Vagina (tissue), 2 donors: ENCODE data around the gene SYNPO2L. TPM values are rescaled to one million over a fixed set of nuclear protein-coding genes. Genes with fewer than 3 reads are reported as not detected.
"Not testable (repeated sequence)": the region's sequence is repeated elsewhere in the genome, so short reads cannot be mapped to it uniquely, and the experiment has no call there.

Experiments
- DNase-seq, 2 donors: peaks; one replicate each; pipeline ENCODE4 v3.0.0-alpha.2; 2017; ENCODE audit errors: extremely low spot score in 2 of 2
- H3K27ac ChIP-seq: fragments of 200-600 bp; sonication (generic); one replicate; pipeline ENCODE4 v1.5.1; 2019
- H3K27me3 ChIP-seq: fragments of 200-600 bp; sonication (generic); one replicate; pipeline ENCODE4 v1.5.1; 2019
- H3K36me3 ChIP-seq, 2 donors: fragments of 200-600 bp; sonication (generic); one replicate each; pipeline ENCODE4 v1.5.1; 2017 to 2019
- H3K4me1 ChIP-seq: fragments of 200-600 bp; sonication (generic); one replicate; pipeline ENCODE4 v1.5.1; 2019
- H3K4me3 ChIP-seq, 2 donors: fragments of 200-600 bp; sonication (generic); 1 replicate in 1 of 2; 2 replicates in 1 of 2; pipeline ENCODE4 v1.5.1; 2016 to 2019
- H3K9me3 ChIP-seq: fragments of 200-600 bp; sonication (generic); one replicate; pipeline ENCODE4 v1.5.1; 2019
- CTCF ChIP-seq, 3 experiments: fragments of 450-650 bp in 2 of 3; fragments of 200-600 bp in 1 of 3; sonication (generic) in 1 of 3; IDR thresholded peaks; one replicate each; pipeline ENCODE4 v1.5.1; 2017 to 2019; ENCODE audit warnings: antibody characterized with exemption in 3 of 3, mild to moderate bottlenecking in 2 of 3, moderate library complexity in 2 of 3
- POLR2A ChIP-seq, 2 donors: fragments of 450-650 bp; IDR thresholded peaks; one replicate each; pipeline ENCODE4 v1.6.1; 2017; ENCODE audit warnings: antibody characterized with exemption in 2 of 2, mild to moderate bottlenecking in 2 of 2, moderate library complexity in 2 of 2
- POLR2AphosphoS5 ChIP-seq, 2 donors: sonication (generic); formaldehyde crosslinking; IDR thresholded peaks; one replicate each; pipeline ENCODE4 v1.9.0; 2017; ENCODE audit warnings: antibody characterized with exemption in 2 of 2, mild to moderate bottlenecking in 2 of 2, low read depth in 1 of 2; ENCODE audit not compliant: insufficient read depth in 1 of 2
- intact Hi-C: fragments of 100-400 bp; cut with DNase I; formaldehyde crosslinking; loops from one replicate; pipeline ENCODE4 v1.15.1; 2023
- total RNA-seq: library from RNA; depleted of rRNA; stranded (reverse); fragments of >200 nt; gene quantifications from one replicate; pipeline ENCODE4 v1.2.3, GENCODE V29; 2016

The SYNPO2L gene
- total RNA-seq, 1 donor from 2014 or later, result 0.49 TPM

- DNase-seq, H3K27ac ChIP-seq, intact Hi-C loops, H3K36me3 ChIP-seq, H3K27me3 ChIP-seq, H3K4me3 ChIP-seq, H3K4me1 ChIP-seq, H3K9me3 ChIP-seq: not testable (repeated sequence)
These were observed 8.6 kb upstream of the SYNPO2L start for GRCh38 chr10:73664156-73665040.

- H3K9me3 ChIP-seq, H3K27me3 ChIP-seq, H3K4me3 ChIP-seq, H3K36me3 ChIP-seq, H3K4me1 ChIP-seq, H3K27ac ChIP-seq, intact Hi-C loops, DNase-seq: not testable (repeated sequence)
These were observed 7.8 kb upstream of the SYNPO2L start for GRCh38 chr10:73663621-73664020.

- H3K27me3 ChIP-seq, DNase-seq, H3K27ac ChIP-seq, H3K4me1 ChIP-seq, H3K4me3 ChIP-seq, H3K36me3 ChIP-seq, intact Hi-C loops, H3K9me3 ChIP-seq: not testable (repeated sequence)
These were observed 6.9 kb upstream of the SYNPO2L start for GRCh38 chr10:73662705-73663104.

- no peak overlapping the region for H3K27ac ChIP-seq
- no peaks in the 10 kb centered on the region for H3K36me3 ChIP-seq
- no peak for DNase-seq
- no peak overlapping the region for H3K4me3 ChIP-seq
- TF ChIP-seq POLR2AphosphoS5 (IDR thresholded peaks at IDR 0.05; ENCODE audit: insufficient read depth in 1 of 2, low read depth in 1 of 2) (no peak), CTCF (IDR thresholded peaks at IDR 0.05) (no peak), POLR2A (IDR thresholded peaks at IDR 0.05) (no peak)
- no peaks in the 10 kb centered on the region for H3K9me3 ChIP-seq
- no peaks in the 10 kb centered on the region for H3K27me3 ChIP-seq
- intact Hi-C loops, result no loop called here
- H3K4me1 ChIP-seq, result no peaks in the 10 kb centered on the region
These were observed 406 bp downstream of the SYNPO2L start for GRCh38 chr10:73655257-73655989.

GRCh38 chr10:73653701-73654100 is 2.1 kb downstream of the SYNPO2L start:
- no peaks in the 10 kb centered on the region for H3K27me3 ChIP-seq
- no peak overlapping the region for H3K27ac ChIP-seq
- TF ChIP-seq POLR2AphosphoS5 (IDR thresholded peaks at IDR 0.05; ENCODE audit: insufficient read depth in 1 of 2, low read depth in 1 of 2), result no peak
- TF ChIP-seq POLR2A (IDR thresholded peaks at IDR 0.05), result no peak
- no peak for TF ChIP-seq CTCF (IDR thresholded peaks at IDR 0.05)
- DNase-seq, result no peak
- H3K4me3 ChIP-seq, result no peak overlapping the region
- H3K4me1 ChIP-seq, result peaks cover 3% of the 10 kb centered on the region
- H3K9me3 ChIP-seq, result no peaks in the 10 kb centered on the region
- intact Hi-C loops, result no loop called here
- H3K36me3 ChIP-seq, result no peaks in the 10 kb centered on the region

GRCh38 chr10:73653195-73653594 is 2.6 kb downstream of the SYNPO2L start:
- no peaks in the 10 kb centered on the region for H3K27me3 ChIP-seq
- intact Hi-C loops, result no loop called here
- no peak overlapping the region for H3K27ac ChIP-seq
- no peak for TF ChIP-seq POLR2AphosphoS5 (IDR thresholded peaks at IDR 0.05; ENCODE audit: insufficient read depth in 1 of 2, low read depth in 1 of 2)
- TF ChIP-seq POLR2A (IDR thresholded peaks at IDR 0.05), result no peak
- peaks cover 8% of the 10 kb centered on the region for H3K4me1 ChIP-seq
- H3K9me3 ChIP-seq, result no peaks in the 10 kb centered on the region
- H3K36me3 ChIP-seq, result no peaks in the 10 kb centered on the region
- H3K4me3 ChIP-seq, result no peak overlapping the region
- DNase-seq, result no peak
